Calu3 (cell line): Measurements from ENCODE around the gene KRT75. TPM values are rescaled to one million over a fixed set of nuclear protein-coding genes. Genes with fewer than 3 reads are reported as not detected.

Experiments
- BruUV-seq: library from RNA; stranded (reverse); fragments of 400-500 nt; replicated peaks from 2 replicates; lab custom pipeline; 2021; lab: Mats Ljungman, UMichigan
- CTCF ChIA-PET: fragments of 300-600 bp; sonication (Branson Sonifier 250); formaldehyde crosslinking; loops from one replicate; lab custom pipeline; 2022; ENCODE audit warnings: antibody characterized with exemption; lab: Charles Lee
- DNase-seq: peaks from one replicate; pipeline ENCODE4 v3.0.0; 2022
- H3K27ac Mint-ChIP-seq: one replicate; pipeline ENCODE4 v1.8.0; 2022; ENCODE audit warnings: mixed read lengths; ENCODE audit not compliant: unreplicated experiment
- H3K27me3 Mint-ChIP-seq: one replicate; pipeline ENCODE4 v1.8.0; 2022; ENCODE audit warnings: mixed read lengths; ENCODE audit not compliant: unreplicated experiment
- H3K36me3 Mint-ChIP-seq: one replicate; pipeline ENCODE4 v1.8.0; 2022; ENCODE audit warnings: mild to moderate bottlenecking, moderate library complexity, mixed read lengths; ENCODE audit not compliant: insufficient read depth, unreplicated experiment
- H3K4me1 Mint-ChIP-seq: one replicate; pipeline ENCODE4 v1.8.0; 2022; ENCODE audit warnings: mild to moderate bottlenecking, low read depth, mixed read lengths; ENCODE audit not compliant: unreplicated experiment
- H3K4me3 Mint-ChIP-seq: one replicate; pipeline ENCODE4 v1.8.0; 2022; ENCODE audit warnings: mild to moderate bottlenecking, low read depth, moderate library complexity, mixed read lengths; ENCODE audit not compliant: unreplicated experiment
- H3K9me3 Mint-ChIP-seq: one replicate; pipeline ENCODE4 v1.8.0; 2022; ENCODE audit warnings: low read depth, mixed read lengths; ENCODE audit not compliant: unreplicated experiment
- CTCF ChIP-seq: fragments of 200-600 bp; IDR thresholded peaks from one replicate; pipeline ENCODE4 v1.8.0; 2022; ENCODE audit warnings: antibody characterized with exemption; ENCODE audit not compliant: unreplicated experiment
- intact Hi-C: fragments of 100-400 bp; cut with micrococcal nuclease; formaldehyde crosslinking; loops from one replicate; pipeline ENCODE4 v1.10.0; 2022; ENCODE audit not compliant: unreplicated experiment
- total RNA-seq: library from RNA; stranded (reverse); gene quantifications from 2 replicates; pipeline ENCODE4 v1.2.3, GENCODE V29; 2022

KRT75 gene
- total RNA-seq, 1 experiment from 2014 or later, result not detected

- CTCF ChIA-PET, result no interaction called here
- TF ChIP-seq CTCF, result no peak
- Mint-ChIP-seq H3K9me3 (no peaks in the 10 kb centered on the region), H3K27ac (no peak overlapping the region), H3K4me3 (no peak overlapping the region), H3K4me1 (peaks cover 12% of the 10 kb centered on the region), H3K27me3 (peaks cover 44% of the 10 kb centered on the region), H3K36me3 (no peaks in the 10 kb centered on the region)
- intact Hi-C loops, result no loop called here
- BruUV-seq, result no TSS peak
- no peak for DNase-seq
Observed at GRCh38 chr12:52435659-52435999, 1.5 kb upstream of the KRT75 start.

GRCh38 chr12:52434760-52435530 is 774 bp upstream of the KRT75 start:
- H3K4me3 Mint-ChIP-seq, result no peak overlapping the region
- intact Hi-C loops, result no loop called here
- no peaks in the 10 kb centered on the region for H3K9me3 Mint-ChIP-seq
- CTCF ChIA-PET, result no interaction called here
- peaks cover 51% of the 10 kb centered on the region for H3K27me3 Mint-ChIP-seq
- no peak overlapping the region for H3K27ac Mint-ChIP-seq
- no TSS peak for BruUV-seq
- peaks cover 12% of the 10 kb centered on the region for H3K4me1 Mint-ChIP-seq
- H3K36me3 Mint-ChIP-seq, result no peaks in the 10 kb centered on the region
- no peak for DNase-seq
- no peak for TF ChIP-seq CTCF

- BruUV-seq, result no TSS peak
- intact Hi-C loops, result no loop called here
- H3K27ac Mint-ChIP-seq, result no peak overlapping the region
Observed at GRCh38 chr12:52433501-52434080, 580 bp downstream of the KRT75 start.

GRCh38 chr12:52432559-52433207 is 1.5 kb downstream of the KRT75 start:
- intact Hi-C loops, result no loop called here
- Mint-ChIP-seq H3K4me1 (peaks cover 12% of the 10 kb centered on the region), H3K4me3 (no peak overlapping the region), H3K9me3 (no peaks in the 10 kb centered on the region), H3K27me3 (peaks cover 69% of the 10 kb centered on the region), H3K27ac (no peak overlapping the region), H3K36me3 (no peaks in the 10 kb centered on the region)
- TF ChIP-seq CTCF, result no peak
- DNase-seq, result no peak
- no TSS peak for BruUV-seq
- CTCF ChIA-PET, result no interaction called here

More at GRCh38 chr12:52433501-52434080, 580 bp downstream of the KRT75 start:
- DNase-seq, result no peak
- Mint-ChIP-seq H3K27me3 (peaks cover 64% of the 10 kb centered on the region), H3K9me3 (no peaks in the 10 kb centered on the region), H3K36me3 (no peaks in the 10 kb centered on the region), H3K4me3 (no peak overlapping the region), H3K4me1 (peaks cover 12% of the 10 kb centered on the region)
- TF ChIP-seq CTCF, result no peak
- CTCF ChIA-PET, result interaction anchor here (0.6 kb wide), 1 partner anchor 15 kb away, joined by 3 read pairs; no protein-coding TSS in a partner anchor
